Kidney (tissue), 14 donors: ENCODE data around the gene ZNF184. TPM values are rescaled to one million over a fixed set of nuclear protein-coding genes. Genes with fewer than 3 reads are reported as not detected.
A peak's percentile ranks its signal among the peaks of the same experiment; 100 is the strongest.

ENCODE experiments used
- DNase-seq, 5 donors: peaks; one replicate each; pipeline ENCODE4 v3.0.0-alpha.2; 2013 to 2020
- FAIRE-seq: peaks from 2 replicates; lab custom pipeline; 2012; peaks lifted over from hg19 to GRCh38; lab: Jason Lieb, UNC
- H3K27ac ChIP-seq, 2 donors: one replicate each; pipeline ENCODE4 v1.7.0; 2013; ENCODE audit warnings: low read depth in 2 of 2, low read length in 2 of 2, inconsistent platforms in 1 of 2
- H3K27me3 ChIP-seq: one replicate; pipeline ENCODE4 v1.7.1; 2013; ENCODE audit warnings: low read length, inconsistent platforms; ENCODE audit not compliant: control insufficient read depth, insufficient read depth
- H3K36me3 ChIP-seq, 3 donors: one replicate each; pipeline versions ENCODE4 v1.7.0 to v1.7.1; 2013; ENCODE audit warnings: low read length in 3 of 3, control low read depth in 1 of 3, inconsistent platforms in 1 of 3; ENCODE audit not compliant: insufficient read depth in 3 of 3, control insufficient read depth in 2 of 3
- H3K4me1 ChIP-seq, 3 donors: one replicate each; pipeline versions ENCODE4 v1.7.0 to v1.7.1; 2013; ENCODE audit warnings: low read length in 3 of 3, inconsistent platforms in 1 of 3, low read depth in 1 of 3; ENCODE audit not compliant: control insufficient read depth in 2 of 3, insufficient read depth in 2 of 3
- H3K4me3 ChIP-seq, 3 donors: one replicate each; pipeline versions ENCODE4 v1.7.0 to v1.8.1; 2013; ENCODE audit warnings: low read length in 3 of 3, control low read depth in 1 of 3, inconsistent platforms in 1 of 3
- H3K9ac ChIP-seq, 3 donors: one replicate each; pipeline versions ENCODE4 v1.7.0 to v1.7.1; 2013; ENCODE audit warnings: low read length in 3 of 3, control low read depth in 1 of 3, inconsistent platforms in 1 of 3
- H3K9me3 ChIP-seq, 3 donors: one replicate each; pipeline versions ENCODE4 v1.7.0 to v1.7.1; 2013; ENCODE audit warnings: low read length in 3 of 3, control low read depth in 1 of 3, inconsistent platforms in 1 of 3; ENCODE audit not compliant: control insufficient read depth in 2 of 3, insufficient read depth in 1 of 3
- CTCF ChIP-seq: IDR thresholded peaks from 3 replicates; pipeline ENCODE4 v1.5.1; 2012; ENCODE audit warnings: mild to moderate bottlenecking, moderate library complexity, borderline replicate concordance; ENCODE audit not compliant: insufficient read depth; ENCODE audit errors: extremely low read depth
- intact Hi-C: fragments of 100-400 bp; cut with DNase I; formaldehyde crosslinking; loops from one replicate; pipeline ENCODE4 v1.11.1; 2022
- polyA plus RNA-seq: library from polyadenylated mRNA; stranded (reverse); fragments of 350-450 nt; fragmentation: Illumina TruSeq; extraction: RNeasy Lipid Tissue Mini Kit (QIAGEN cat#74804); gene quantifications from one replicate; pipeline ENCODE4 v1.2.3, GENCODE V29; 2014; ENCODE audit warnings: low read depth, low replicate concordance; ENCODE audit not compliant: insufficient read depth
- total RNA-seq: library from RNA; stranded (reverse); fragmentation: NEBNext Ultra II Directional; extraction: Animal tissue kit (Norgen Biotek cat#: 25700); gene quantifications from one replicate; pipeline ENCODE4 v1.2.1, GENCODE V29; 2021
- donor health status: control.
- donor health status: control.
- donor health status: control.
- donor health status: control.
- donor health status: control.
- donor health status: DM: yes; HTN: yes; CAD: no.
- donor health status: Normal renal cell carcinoma (clear cell type).

The ZNF184 gene
- total and polyA plus RNA-seq, 2 donors from 2014 or later = 4.4 to 8.0 TPM

GRCh38 chr6:27451660-27452390, 21.1 kb downstream of the ZNF184 start:
- no peaks in the 10 kb centered on the region for H3K4me1 ChIP-seq
- H3K27ac ChIP-seq = no peak overlapping the region
- H3K36me3 ChIP-seq = peaks cover 45 to 60% (median 53%) of the 10 kb centered on the region in 3 donors
- TF ChIP-seq CTCF = no peak
- H3K27me3 ChIP-seq = no peaks in the 10 kb centered on the region
- intact Hi-C loops = no loop called here
- DNase-seq = no peak
- H3K4me3 ChIP-seq = peak overlapping the region in 1 of 3 donors; percentile 18
- H3K9ac ChIP-seq = no peak overlapping the region
- H3K9me3 ChIP-seq = peaks cover 22 to 84% (median 58%) of the 10 kb centered on the region in 3 donors
- no peak for FAIRE-seq

- Histone ChIP-seq H3K36me3 (peaks cover 15 to 26% (median 22%) of the 10 kb centered on the region in 3 donors), H3K4me1 (no peaks in the 10 kb centered on the region), H3K27ac (no peak overlapping the region), H3K9me3 (peaks cover 16 to 64% (median 38%) of the 10 kb centered on the region in 3 donors), H3K27me3 (no peaks in the 10 kb centered on the region), H3K9ac (no peak overlapping the region), H3K4me3 (no peak overlapping the region)
- intact Hi-C loops = no loop called here
- FAIRE-seq (no peak), DNase-seq (no peak)
- no peak for TF ChIP-seq CTCF
Observed at GRCh38 chr6:27448456-27448855, 24.4 kb downstream of the ZNF184 start.

- no peaks in the 10 kb centered on the region for H3K4me1 ChIP-seq
- H3K9me3 ChIP-seq = peaks cover 0 to 19% (median 3%) of the 10 kb centered on the region in 3 donors
- no peak for TF ChIP-seq CTCF
- no peak for FAIRE-seq
- H3K27ac ChIP-seq = no peak overlapping the region
- intact Hi-C loops = no loop called here
- H3K9ac ChIP-seq = no peak overlapping the region
- no peaks in the 10 kb centered on the region for H3K27me3 ChIP-seq
- DNase-seq = no peak
- H3K36me3 ChIP-seq = no peaks in the 10 kb centered on the region
- no peak overlapping the region for H3K4me3 ChIP-seq
Observed at GRCh38 chr6:27442932-27443331, 30.0 kb downstream of the ZNF184 start.

- H3K4me1 ChIP-seq = no peaks in the 10 kb centered on the region
- intact Hi-C loops = no loop called here
- no peak overlapping the region for H3K4me3 ChIP-seq
- no peak for FAIRE-seq
- TF ChIP-seq CTCF = no peak
- H3K9me3 ChIP-seq = peaks cover 0 to 10% (median 3%) of the 10 kb centered on the region in 3 donors
- H3K27me3 ChIP-seq = no peaks in the 10 kb centered on the region
- no peak overlapping the region for H3K9ac ChIP-seq
- no peak for DNase-seq
- H3K27ac ChIP-seq = no peak overlapping the region
- no peaks in the 10 kb centered on the region for H3K36me3 ChIP-seq
Observed at GRCh38 chr6:27441001-27441400, 31.9 kb downstream of the ZNF184 start.
